GM18868 (cell line): ENCODE measurements around the gene DDX17.

Source experiments
- ATAC-seq: cut with Tn5 transposase; IDR thresholded peaks from one replicate; pipeline ENCODE4 v1.9.1; 2021; ENCODE audit warnings: mild to moderate bottlenecking, moderate library complexity; ENCODE audit not compliant: unreplicated experiment

The DDX17 gene

GRCh38 chr22:38451404-38451803 lies 54.7 kb downstream of the DDX17 start:
- no peak for ATAC-seq

- ATAC-seq, result no peak
These were observed 55.8 kb downstream of the DDX17 start for GRCh38 chr22:38450234-38450797.

GRCh38 chr22:38449776-38450175 lies 56.3 kb downstream of the DDX17 start:
- no peak for ATAC-seq

GRCh38 chr22:38448945-38449745 lies 57.0 kb downstream of the DDX17 start:
- ATAC-seq, result no peak

- no peak for ATAC-seq
These were observed 60.0 kb downstream of the DDX17 start for GRCh38 chr22:38446018-38446601.

- ATAC-seq, result no peak
These were observed 61.3 kb downstream of the DDX17 start for GRCh38 chr22:38444783-38445182.

GRCh38 chr22:38443628-38444521 lies 62.2 kb downstream of the DDX17 start:
- no peak for ATAC-seq

- no peak for ATAC-seq
These were observed 63.0 kb downstream of the DDX17 start for GRCh38 chr22:38442967-38443627.

GRCh38 chr22:38441620-38442287 lies 64.4 kb downstream of the DDX17 start:
- no peak for ATAC-seq

- ATAC-seq, result no peak
These were observed 65.3 kb downstream of the DDX17 start for GRCh38 chr22:38440747-38441350.

- ATAC-seq, result no peak
These were observed 68.7 kb downstream of the DDX17 start for GRCh38 chr22:38437416-38437815.

GRCh38 chr22:38436629-38437395 lies 69.3 kb downstream of the DDX17 start:
- ATAC-seq, result no peak

GRCh38 chr22:38435965-38436364 lies 70.1 kb downstream of the DDX17 start:
- no peak for ATAC-seq

GRCh38 chr22:38435010-38435409 lies 71.1 kb downstream of the DDX17 start:
- no peak for ATAC-seq

- ATAC-seq, result no peak
These were observed 72.2 kb downstream of the DDX17 start for GRCh38 chr22:38433871-38434270.
